Measurements from ENCODE around the gene POMT2.
"Not testable (repeated sequence)": the region's sequence is repeated elsewhere in the genome, so short reads cannot be mapped to it uniquely, and the experiment has no call there.

POMT2 gene

GRCh38 chr14:77320238-77320935 is at the start of gene POMT2:
Gene POMT2, minus strand, starts transcription at chr14:77320883. Its CDS starts 202 bp downstream, at chr14:77320681.
- peak; percentile 79 to 89 (median 86) for DNase-seq (ENCODE audit: low read depth in 3 of 3, low spot score in 1 of 3)

- DNase-seq (ENCODE audit: low read depth in 3 of 3, low spot score in 1 of 3): no peak
Measured at GRCh38 chr14:77369285-77369684, 48.6 kb upstream of the POMT2 start.

- no peak for DNase-seq (ENCODE audit: low read depth in 3 of 3, low spot score in 1 of 3)
Measured at GRCh38 chr14:77364146-77364545, 43.5 kb upstream of the POMT2 start.

GRCh38 chr14:77359626-77360025 is 38.9 kb upstream of the POMT2 start:
- DNase-seq (ENCODE audit: low read depth in 3 of 3, low spot score in 1 of 3): no peak

GRCh38 chr14:77356899-77357298 is 36.2 kb upstream of the POMT2 start:
- DNase-seq (ENCODE audit: low read depth in 3 of 3, low spot score in 1 of 3): no peak

- DNase-seq (ENCODE audit: low read depth in 3 of 3, low spot score in 1 of 3): no peak
Measured at GRCh38 chr14:77355811-77356210, 35.1 kb upstream of the POMT2 start.

GRCh38 chr14:77353469-77354141 is 32.9 kb upstream of the POMT2 start:
- DNase-seq (ENCODE audit: low read depth in 3 of 3, low spot score in 1 of 3): no peak

- DNase-seq (ENCODE audit: low read depth in 3 of 3, low spot score in 1 of 3): no peak
Measured at GRCh38 chr14:77347751-77348150, 27.1 kb upstream of the POMT2 start.

- no peak for DNase-seq (ENCODE audit: low read depth in 3 of 3, low spot score in 1 of 3)
Measured at GRCh38 chr14:77346495-77346894, 25.8 kb upstream of the POMT2 start.

- DNase-seq (ENCODE audit: low read depth in 3 of 3, low spot score in 1 of 3): no peak
Measured at GRCh38 chr14:77344377-77344996, 23.8 kb upstream of the POMT2 start.

- DNase-seq (ENCODE audit: low read depth in 3 of 3, low spot score in 1 of 3): no peak
Measured at GRCh38 chr14:77343662-77344061, 23.0 kb upstream of the POMT2 start.

- DNase-seq (ENCODE audit: low read depth in 3 of 3, low spot score in 1 of 3): no peak
Measured at GRCh38 chr14:77342726-77343397, 22.2 kb upstream of the POMT2 start.

GRCh38 chr14:77340389-77340788 is 19.7 kb upstream of the POMT2 start:
- DNase-seq (ENCODE audit: low read depth in 3 of 3, low spot score in 1 of 3): no peak

- no peak for DNase-seq (ENCODE audit: low read depth in 3 of 3, low spot score in 1 of 3)
Measured at GRCh38 chr14:77339407-77339806, 18.7 kb upstream of the POMT2 start.

GRCh38 chr14:77338302-77338701 is 17.6 kb upstream of the POMT2 start:
- no peak for DNase-seq (ENCODE audit: low read depth in 3 of 3, low spot score in 1 of 3)

GRCh38 chr14:77337880-77338279 is 17.2 kb upstream of the POMT2 start:
- DNase-seq (ENCODE audit: low read depth in 3 of 3, low spot score in 1 of 3): no peak

GRCh38 chr14:77337255-77337654 is 16.6 kb upstream of the POMT2 start:
- DNase-seq (ENCODE audit: low read depth in 3 of 3, low spot score in 1 of 3): not testable (repeated sequence)

GRCh38 chr14:77335576-77335975 is 14.9 kb upstream of the POMT2 start:
- DNase-seq (ENCODE audit: low read depth in 3 of 3, low spot score in 1 of 3): no peak

- DNase-seq (ENCODE audit: low read depth in 3 of 3, low spot score in 1 of 3): no peak
Measured at GRCh38 chr14:77329872-77330271, 9.2 kb upstream of the POMT2 start.

GRCh38 chr14:77327111-77327510 is 6.4 kb upstream of the POMT2 start:
- DNase-seq (ENCODE audit: low read depth in 3 of 3, low spot score in 1 of 3): no peak

- no peak for DNase-seq (ENCODE audit: low read depth in 3 of 3, low spot score in 1 of 3)
Measured at GRCh38 chr14:77325746-77326094, 5.0 kb upstream of the POMT2 start.
